AML-193 (cell line): ENCODE results near the gene PAH.

Experiments used
- DNase-seq, 2 experiments: peaks; one replicate each; lab custom pipeline; 2025; lab: John Stamatoyannopoulos, UW

The PAH gene

DNA sequence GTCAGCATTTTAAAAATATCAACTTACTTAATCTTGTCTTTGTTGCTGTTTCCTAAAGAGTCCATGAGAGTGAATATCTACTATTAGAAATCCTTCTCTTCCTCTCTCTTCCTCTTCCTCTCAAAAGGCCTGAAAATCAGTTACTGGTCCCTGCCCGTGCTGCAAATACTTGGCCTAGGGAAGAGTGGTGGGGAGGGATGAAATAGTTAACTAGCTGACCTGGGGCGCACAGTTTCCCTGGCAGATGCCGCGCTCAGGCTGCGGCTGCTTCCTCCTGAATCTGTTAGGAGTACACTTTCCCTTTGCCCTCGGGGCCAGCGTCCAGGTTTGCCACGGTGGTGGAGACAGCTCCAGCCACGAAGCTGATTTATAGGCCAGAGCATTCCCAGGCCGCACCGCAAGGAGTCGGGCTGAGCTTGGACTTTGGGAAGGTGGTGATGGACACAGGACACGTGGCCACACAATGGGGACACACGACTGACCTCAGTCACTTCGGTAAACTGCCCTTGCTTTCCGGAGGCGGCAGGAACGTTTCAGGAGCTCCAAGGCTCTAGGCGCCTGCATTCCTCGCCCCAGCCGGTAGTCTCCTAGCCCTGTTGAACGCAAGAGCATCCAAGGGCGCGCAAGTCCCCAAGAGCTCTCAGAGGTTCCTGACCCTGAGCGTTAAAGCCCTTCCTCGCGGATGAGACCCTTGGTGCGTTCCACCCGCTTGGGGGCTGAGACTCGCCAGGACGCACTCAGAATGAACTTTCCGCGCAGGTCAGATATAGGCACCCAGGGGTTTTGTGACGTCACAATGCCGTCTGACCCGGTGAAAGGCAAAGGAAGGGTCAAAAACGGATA is 33.3 kb upstream of the PAH start:
- DNase-seq = no peak

DNA sequence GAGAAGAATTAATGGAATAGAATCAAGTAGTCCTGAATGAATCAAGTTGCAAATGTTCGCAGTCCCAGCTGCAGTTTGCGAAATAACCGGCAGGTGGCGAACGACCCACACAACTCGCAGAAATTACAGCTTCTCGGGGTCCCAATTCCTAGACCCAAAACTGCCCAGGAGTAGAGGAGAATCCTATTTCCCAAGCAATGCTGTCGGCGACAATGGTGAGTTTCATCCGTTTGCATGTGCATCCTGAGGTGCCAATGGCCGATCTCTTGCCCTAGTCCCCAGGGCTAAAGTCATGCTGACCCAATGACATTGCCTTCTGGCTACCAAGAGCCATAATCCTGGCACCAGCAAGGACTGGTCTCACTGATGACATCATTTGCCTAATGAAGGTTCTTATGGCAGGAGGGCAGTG is 31.9 kb upstream of the PAH start:
- DNase-seq = peak; percentile 1 to 3

DNA sequence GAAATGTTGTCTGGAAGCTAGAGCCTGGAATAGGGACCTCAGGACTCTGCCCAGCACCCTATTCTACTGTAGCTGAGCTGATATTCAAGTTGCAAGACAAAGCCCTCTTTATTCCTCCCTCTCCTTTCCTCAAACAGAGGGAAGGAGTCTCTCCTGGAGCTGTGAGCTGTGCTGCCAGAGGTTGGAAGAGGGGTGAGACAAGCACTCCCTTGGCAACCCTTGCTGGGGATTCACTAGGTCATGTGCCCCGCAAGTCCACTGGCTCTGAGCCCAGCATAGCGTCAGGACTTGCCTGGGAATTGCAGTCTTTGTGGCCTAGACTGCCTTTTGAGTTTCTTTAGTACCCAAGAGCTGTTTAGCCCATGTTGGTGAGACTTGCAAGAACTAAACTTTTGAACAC is 29.0 kb upstream of the PAH start:
- no peak for DNase-seq

DNA sequence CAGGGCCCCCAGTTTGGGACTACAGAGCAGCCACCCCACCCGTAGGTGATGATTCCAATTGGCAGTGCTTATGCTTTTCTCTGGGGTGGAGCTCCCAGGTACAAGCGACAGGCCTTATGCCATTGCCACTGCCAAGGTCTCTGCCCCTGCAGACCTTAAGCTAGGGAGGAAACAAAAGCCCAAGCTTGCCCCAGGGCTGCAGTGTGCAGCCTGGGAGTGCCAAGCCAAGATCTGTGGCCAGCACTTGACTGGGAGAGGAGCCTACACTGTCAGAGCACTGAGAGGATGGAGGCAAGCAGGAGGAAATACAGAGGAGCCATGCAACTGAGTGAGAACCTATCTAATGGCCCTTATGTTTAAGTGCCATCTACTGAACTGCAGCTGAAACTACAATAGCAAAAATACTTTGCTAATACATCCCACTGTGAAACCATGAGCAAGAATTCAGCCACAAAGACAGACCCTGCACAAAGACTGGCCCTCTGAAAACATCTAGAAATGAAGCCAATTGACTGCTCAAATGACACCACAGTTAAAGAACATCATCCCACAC is 22.7 kb upstream of the PAH start:
- DNase-seq = no peak

DNA sequence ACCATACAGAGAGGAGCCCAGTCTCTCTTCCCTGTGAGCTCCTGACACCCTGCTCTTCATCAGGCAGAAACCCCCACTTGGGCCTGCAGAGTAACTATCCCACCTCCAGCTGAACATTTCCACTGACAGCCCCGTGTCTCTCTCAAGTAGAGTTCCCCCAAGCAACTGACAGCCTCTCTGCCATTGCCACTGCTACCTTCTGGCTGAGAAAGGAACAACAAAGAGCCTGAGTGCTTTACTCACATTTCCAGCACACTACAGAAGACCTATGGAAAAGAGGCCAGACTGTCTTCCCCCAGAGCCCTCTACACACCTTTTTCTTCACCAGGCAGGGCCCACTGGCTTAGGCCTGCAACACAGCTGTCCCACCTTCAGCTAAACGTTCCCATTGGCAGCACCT is 22.0 kb upstream of the PAH start:
- DNase-seq = no peak

DNA sequence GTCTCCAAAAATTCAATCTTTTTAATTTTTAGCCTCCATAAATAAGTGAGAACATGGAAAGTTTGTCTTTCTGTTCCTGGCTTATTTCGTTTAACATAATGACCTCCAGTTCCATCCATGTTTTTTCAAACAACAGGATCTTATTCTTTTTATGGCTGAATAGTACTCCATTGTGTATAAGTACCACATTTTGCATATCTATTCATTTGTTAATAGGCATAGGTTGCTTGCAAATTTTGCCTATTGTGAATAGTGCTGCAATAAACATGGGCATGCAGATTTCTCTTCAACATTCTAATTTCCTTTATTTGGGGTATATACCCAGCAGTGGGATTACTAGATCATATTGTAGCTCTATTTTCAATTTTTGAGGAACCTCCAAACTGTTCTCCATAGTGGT is 16.1 kb upstream of the PAH start:
- no peak for DNase-seq

DNA sequence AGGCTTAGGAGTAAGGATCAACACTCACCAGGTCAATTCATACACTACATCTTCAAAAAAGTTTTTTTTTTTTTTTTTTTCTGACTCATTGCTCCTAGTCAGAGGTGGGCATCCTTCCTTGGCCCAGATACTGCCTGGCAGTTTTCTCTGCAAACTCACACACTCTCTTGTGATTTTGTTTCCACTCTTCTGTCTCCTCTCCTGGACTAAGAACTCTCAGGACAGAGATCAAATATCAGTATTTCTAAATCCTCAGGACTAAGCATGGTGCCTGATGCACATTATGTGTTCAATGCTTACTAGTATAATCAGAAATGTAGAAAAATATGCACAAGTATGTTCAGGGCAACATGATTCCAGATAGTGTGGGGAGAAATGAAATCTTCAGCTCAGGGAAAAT is 10.2 kb upstream of the PAH start:
- no peak for DNase-seq

DNA sequence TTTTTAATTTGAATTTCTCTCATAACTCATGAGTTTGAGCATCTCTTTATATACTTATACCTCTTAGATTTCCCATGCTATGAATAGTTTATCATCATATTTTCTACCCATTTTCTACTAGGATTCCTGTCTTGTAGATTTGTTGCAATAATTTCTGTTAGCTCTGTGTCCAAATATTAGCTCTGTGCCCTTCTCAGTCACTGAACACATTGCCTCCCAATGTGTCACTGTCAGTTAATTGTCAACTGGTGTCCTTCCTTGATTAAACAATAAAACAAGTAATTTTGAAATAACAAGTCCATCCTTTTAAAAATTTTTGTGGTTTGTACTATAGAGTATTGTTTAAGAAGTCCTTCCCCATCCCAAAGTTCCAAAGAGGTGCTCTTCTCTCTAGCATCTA is 4.2 kb upstream of the PAH start:
- DNase-seq = no peak

DNA sequence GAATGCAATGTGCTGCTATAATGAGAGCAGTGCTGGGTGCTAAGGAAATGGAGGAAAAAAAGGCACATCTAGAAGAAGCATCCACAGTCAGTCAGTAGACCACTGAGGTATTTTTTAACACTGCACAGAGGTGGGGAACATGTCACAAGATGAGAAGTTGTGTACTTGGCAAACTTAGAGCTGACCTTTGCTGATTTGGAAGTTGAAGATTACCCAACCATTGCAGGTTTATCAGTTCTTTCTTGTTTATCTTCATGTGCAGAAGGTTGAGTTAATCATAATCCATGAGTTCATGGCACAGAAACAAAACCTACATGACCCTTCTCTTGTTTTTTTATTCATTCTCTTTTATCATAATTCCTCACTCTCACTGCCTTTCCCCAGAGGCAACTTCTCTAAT is 3.2 kb upstream of the PAH start:
- no peak for DNase-seq

DNA sequence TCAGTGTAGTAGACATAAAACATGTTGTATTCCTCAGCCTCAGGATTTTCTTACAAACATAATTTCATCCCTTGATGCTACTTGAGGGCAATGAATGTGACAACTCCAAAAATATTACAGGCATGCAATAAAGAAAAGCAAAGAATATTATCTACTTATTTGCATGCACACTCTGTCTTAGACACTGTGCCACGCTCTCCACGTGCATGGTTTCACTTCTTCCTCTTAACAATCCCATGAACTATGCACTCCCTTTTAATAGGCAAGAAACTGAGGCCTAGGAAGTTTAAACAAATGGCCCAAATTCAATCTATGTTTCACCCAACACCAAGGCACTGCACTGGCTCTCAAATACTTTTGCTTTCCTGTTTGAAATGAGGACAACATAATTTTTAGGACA is 1.8 kb upstream of the PAH start:
- no peak for DNase-seq

DNA sequence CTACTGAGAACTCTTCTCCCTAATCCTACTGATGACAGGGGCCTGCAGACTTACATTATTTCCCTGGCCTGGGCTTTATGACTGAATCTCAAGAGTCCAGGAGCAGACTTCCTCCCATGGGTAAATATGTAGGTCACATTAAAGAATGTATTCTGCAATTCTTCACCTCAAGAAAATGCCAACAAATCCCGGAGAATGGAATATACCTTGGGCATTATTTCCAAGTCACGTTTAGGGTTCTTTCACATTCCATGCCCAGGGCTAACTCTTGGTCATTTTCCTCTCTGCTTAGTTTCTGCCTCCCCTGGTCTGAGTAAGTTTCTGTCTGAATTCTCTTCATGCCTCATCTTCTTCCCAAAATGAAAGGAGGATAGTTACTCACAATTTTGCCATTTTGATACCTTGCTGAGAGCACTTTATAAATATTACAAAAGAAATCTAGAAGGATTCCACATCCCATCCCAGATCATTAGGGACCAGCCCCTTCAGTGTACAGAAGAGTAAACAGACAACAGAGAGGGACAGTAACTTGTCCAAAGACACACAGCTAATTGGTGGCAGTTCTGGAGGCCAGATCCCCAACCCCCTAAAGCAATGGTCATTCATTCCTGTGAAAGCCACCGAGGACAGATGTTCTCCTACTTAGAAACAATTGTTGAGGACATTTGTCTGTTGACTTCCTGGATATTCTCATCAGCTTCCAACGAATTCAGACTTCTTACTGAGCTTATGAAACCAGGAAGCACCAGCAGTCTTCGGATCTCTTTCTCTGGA is 605 bp downstream of the PAH start:
- no peak for DNase-seq

DNA sequence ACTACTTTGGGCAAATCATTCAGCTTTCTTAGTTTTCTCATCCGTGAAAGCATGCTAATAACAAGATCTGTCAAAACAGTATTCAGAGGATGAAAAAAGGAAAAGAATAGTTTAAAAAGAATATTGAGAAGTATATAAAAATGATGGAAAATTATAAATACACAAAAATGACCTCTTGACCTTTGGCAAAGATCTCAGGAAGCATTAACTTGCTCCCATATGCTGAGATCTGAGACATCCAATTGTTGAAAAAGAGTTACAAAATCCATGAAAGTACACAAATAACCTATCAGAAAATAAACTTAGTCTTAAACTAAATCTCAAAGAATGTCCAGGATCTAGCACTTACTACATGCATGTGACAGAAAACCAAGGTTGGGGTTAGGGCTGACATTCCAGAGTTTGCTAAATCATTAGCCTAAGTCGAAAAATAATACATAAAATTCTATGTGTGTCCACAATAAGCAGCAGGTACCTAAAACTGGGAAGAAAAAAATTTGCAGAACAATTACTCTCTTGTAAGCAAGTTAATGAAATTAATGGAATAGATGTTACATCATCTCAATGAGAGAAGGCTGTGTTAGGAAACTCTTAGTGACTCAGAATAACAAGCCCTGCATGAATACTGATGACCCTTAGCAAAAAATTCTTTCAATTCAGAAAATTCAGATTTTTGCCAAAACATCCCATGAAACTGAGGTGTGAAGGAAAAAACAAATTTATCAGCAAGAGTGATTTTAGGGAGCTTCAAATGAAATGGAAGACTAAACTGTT is 3.4 kb downstream of the PAH start:
- DNase-seq = no peak

DNA sequence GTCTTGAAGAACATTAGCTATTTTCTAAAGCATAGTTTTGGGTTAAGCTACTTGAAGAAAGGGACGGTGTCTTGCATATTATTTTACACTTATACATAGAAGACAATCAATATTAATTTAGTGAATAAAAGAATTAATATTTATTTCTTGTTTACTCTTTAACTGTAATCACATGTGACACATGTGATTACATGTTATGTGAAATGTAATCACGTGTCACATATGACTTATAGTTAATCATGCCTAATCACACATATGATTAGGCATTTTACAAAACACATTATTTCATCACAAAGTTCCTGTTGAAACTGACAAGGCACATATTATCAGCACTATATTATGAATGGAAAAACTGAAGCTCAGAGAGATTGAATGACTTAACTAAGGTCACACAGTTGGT is 4.8 kb downstream of the PAH start:
- no peak for DNase-seq

DNA sequence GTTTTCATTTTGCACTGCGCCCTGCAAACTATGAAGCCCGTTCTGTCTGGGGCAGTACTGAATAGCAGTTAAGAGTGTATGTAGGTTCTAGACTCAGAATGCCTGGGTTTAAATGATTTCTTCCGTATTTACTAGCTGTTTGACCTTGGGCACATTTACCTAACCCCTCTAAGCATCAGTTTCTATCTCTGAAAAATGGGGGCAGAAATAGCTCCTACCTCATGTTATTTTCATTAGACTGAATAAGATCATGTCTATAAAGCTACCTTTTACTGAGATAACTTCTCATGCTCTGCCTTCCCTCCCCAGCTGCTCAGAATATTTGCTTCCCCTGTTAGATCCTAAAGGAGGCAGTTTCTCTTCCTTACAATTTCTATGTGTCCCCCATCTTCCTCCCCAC is 5.7 kb downstream of the PAH start:
- DNase-seq = no peak

DNA sequence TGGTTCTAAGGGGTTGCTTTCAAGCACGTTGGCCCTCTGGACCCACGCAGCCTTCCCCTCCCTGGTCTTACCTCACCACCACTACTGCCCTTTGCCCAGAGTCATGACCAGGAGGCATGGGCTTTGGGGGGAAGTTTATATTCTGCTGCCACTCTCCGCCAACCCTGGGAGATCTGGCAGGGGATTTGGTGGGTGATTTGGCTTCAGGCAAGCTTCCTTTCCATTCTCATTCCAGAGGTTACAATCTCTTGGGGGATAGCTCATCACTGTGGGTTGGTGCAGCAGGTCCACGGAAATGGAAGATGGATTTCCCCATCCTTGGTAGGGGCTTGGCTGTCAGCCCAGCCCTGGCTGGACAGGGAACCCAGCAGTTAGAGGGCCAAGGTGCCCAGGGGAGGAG is 6.3 kb downstream of the PAH start:
- DNase-seq = no peak

DNA sequence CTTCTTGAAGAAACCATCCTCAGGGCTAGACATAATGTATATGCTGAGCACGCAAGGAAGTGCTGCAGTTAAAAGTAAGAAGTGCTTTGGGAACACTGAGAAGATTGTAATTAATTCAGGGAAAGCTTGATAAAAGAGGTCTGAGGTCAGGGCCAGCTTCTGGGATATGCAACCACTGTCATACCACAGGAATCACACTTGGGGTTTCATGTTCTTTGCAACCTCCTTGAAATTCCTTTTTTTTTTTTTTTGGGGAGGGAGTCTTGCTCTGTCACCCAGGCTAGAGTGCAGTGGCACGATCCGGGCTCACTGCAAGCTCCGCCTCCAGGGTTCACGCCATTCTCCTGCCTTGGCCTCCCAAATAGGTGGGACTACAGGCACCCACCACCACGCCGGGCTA is 6.9 kb downstream of the PAH start:
- no peak for DNase-seq

DNA sequence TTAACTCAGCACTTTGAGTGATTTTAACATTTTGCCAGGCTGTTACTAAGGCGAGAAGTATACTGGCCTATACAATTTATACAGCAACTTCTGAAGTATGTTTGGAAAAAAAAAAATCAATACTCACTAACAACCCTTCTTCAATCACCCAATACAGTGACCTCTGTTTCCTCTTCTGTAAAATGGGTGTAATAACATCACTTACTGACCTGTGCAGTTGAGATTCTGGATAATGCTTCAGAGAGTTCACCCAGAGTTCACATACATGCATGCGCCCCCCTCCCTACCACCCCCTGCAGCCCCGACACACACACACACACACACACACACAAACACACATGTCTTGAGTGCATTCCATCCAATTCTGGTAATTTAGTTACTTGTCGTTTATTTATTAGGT is 9.1 kb downstream of the PAH start:
- no peak for DNase-seq

DNA sequence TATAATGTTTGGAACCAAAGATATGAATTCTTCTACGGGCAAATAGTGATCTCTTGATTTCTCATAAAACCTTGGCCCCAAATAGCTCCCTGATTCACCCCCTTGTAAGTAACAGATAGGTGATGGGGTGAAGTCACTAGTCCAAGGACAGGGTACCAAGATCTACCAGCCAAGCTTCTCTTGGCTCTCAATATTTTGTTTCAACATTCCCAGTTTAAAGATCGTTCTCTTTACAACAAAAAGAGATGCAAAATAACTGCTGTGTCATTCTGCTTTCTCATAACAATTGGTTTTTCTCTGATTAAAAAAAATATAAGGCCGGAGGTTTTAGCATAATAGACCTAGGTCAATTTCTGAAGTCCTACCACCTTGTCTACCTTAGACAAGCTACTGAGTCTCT is 11.8 kb downstream of the PAH start:
- DNase-seq = no peak

DNA sequence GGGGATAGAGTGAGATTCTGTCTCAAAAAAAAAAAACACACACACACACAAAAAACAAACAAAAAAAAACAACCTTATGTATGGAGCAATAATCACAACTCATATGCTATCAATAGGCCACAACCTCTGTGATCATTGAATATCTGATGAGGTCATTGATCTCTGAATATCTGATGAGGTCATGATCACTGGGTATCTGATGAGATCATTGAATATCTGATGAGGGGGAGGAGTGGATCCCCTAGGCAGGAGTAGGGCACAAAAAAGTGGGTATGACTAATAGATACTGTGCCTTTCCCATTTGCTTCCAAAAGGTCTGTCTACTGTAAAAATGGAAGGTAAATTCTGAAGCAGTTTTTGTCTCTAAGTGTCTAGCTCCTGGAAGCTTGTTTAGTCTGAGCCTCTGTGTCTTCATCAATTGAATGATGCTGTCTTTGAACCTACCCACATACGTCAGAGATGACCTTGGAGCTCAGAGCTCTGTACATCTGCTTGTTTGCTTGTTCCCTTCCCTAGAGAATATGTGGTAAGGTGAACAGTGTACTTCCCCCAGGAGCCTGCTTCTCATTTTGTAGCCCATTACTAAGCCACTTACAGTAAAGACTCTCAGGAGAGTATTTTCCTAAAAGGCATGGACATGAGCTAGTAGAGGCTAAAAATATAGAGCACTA is 13.6 kb downstream of the PAH start:
- no peak for DNase-seq

DNA sequence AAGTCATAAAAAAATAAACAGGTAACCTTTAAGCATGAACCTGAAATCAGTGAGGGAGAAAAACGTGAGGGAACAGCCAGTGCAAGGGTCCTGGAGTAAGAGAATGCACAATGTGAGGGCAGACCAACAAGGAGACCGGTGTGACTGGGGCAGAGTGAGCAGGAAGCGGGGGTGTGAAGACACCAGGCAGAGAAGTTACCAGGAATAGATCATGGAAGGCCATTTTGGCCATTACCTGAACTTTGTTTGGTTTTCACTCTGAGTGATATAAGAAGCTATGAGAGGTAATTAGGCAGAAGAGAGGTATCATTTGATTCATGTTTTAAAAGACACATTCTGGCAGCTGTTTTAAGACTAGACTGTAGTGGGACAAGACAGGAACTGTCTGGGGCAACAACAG is 15.0 kb downstream of the PAH start:
- DNase-seq = no peak

DNA sequence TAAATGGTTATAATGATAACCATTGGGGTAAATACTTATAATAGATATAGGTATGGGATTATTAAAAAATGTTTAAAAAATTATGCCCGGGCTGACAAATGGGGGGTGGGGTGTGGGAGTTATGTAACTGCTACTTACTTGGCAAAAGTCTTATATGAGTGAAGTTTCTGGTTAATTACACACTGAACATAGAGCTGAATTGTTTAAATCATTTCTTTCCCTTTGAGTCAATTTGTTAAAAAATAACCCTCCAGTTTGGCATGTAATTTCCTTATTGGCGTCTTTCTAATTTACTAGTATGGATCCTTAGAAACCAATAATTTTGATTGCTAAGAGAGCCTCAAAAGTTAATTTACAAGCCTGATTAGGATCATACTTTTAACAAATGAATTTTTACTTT is 16.7 kb downstream of the PAH start:
- no peak for DNase-seq

DNA sequence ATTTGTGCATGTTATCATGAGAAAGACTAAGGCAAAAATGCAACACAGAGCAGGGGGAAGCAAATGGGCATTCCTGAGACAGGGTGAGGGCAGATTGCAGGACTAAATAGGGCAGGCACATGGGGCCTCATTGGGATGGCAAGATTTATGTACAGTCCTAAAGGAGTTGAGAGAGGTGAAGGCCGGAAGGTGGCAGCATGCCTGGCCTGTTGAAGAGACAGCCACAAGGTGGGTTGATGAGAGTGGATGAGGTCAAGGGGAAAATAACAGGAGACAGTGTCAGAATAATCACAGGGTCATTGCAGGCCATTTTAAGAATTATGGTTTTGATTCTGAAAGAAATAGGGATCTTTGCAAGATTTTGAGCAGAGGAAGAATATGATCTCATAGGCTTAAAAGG is 21.0 kb downstream of the PAH start:
- no peak for DNase-seq
